HG03060 (cell line): ENCODE results near the gene BIRC2.

Experiments used
- ATAC-seq: cut with Tn5 transposase; IDR thresholded peaks from one replicate; pipeline ENCODE4 v1.9.1; 2021; ENCODE audit warnings: low read depth, moderate number of reproducible peaks; ENCODE audit not compliant: unreplicated experiment

BIRC2 gene

DNA sequence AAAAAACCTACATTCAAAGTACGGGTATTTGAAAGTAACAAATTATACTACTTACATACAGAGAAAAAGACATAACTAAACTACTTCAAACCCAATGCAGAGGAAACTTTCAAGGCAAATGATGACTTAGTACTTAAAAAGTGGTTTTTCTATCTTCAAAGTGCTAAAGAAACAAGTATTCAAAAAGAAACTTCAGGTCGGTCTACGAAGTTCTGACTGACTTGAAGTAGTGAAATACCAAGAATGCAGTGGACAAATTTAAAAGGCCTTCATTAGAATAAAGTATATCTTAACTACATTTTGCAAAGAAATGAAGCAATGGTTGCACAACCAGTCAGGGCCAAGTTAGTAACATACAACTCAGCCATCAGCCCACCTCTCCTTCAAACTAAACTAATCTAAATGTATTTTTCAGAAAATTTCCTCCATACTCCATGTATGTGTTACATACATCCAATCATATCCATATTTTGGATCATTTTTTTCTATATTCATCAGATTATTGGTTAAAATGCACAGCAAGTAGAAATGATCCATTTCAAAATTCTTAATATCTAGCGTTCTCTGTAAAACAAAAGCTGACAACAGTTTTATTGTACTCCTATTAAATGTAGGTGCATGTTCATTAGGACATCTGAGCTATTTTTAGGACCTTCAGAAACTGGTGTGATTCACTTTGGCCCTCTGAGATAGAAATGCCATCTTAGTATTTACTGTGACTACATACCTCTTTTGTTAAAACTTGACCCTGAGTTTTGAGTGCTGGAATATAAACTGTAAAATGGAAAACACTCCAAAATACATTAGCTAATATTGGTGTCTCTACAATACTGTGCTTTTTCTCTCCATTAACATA, 49.9 kb downstream of the BIRC2 start:
- ATAC-seq, result no peak

DNA sequence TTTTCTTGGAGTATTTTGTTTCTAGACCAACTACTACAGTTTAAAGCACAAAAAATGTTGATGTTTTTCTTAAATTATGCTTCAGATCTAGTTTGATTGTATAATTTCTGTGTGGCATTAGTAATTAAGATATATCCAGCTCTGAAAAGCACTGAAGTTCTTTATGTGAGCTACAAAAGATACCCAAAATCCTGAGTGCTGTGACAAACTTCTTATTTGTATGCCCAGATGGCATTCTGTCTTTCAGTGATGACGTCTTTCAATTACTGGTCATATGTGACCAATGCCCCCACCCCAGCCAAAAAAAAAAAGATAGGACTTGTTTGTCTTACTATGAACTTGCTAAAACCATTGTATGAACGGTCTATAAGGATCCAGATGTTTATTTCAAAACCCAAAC, 51.3 kb downstream of the BIRC2 start:
- ATAC-seq, result no peak

DNA sequence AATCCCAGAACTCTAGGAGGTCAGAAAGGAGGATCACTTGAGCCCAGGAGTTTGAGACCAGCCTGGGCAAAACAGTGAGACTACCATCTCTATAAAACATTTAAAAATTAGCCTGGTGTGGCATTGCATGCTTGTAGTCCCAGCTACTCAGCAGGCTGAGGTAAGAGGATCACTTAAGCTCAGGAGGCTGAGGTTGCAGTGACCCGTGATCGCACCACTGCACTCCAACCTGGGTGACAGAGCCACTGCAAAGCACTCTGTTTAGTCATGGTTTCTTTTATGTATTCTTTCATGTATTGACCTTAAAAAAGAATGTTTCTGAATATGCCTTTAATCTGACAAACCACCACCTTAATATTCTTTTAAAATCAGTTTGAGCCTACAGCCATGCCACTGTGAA, 52.2 kb downstream of the BIRC2 start:
- no peak for ATAC-seq

DNA sequence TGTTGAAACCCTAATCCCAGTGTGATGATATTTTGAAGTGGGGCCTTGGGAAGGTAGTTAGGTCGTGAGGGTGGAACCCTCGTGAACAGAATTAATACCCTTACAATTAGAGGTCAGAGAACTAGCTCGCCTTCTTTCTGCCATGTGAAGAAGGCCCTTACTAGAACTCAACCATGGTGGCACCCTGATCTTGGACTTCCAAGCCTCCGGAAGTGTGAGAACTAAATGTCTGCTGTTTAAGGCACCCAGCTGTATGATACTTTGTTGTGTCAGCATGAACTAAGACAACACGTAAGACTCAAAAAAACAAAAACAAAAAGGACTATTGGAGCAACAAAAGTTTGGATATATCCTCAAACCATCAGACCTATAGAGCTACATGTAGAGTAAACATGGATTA, 53.6 kb downstream of the BIRC2 start:
- no peak for ATAC-seq

DNA sequence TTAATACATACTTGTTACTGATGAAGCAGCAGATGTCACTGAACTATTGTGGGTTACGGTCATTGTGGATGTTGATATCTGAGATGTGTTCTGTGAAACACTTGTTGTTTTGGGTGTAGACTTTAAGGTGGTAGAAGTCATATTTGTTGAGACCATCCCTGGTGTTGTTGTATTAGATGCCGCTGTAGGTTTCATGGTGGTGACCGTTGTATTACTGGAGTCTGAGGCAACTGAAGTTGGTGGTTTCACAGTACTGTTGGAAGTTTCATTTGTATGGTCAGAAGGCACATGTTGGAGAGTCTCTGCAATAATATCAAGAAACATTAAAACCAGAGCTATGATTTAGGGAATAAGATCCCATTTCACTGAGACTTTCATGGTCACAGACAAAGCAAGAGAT, 54.9 kb downstream of the BIRC2 start:
- no peak for ATAC-seq

DNA sequence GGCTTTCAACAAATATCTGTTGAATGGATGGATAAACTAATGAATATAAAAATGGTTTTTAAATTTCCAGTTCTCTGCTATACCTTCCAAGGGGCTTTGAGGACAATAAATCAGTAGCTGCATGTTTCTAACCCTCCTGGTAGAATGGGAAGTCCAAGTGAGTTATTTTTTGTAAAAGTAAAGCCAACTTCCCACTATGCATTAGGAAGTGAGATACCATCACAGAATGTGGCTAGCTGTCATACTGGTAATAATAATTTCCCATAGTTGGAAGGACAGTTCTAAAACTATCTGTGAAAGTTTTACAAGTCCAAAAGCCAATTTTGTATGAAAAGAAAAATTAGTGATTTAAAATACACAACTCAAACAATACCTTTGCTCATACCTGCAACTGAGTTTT, 55.5 kb downstream of the BIRC2 start:
- no peak for ATAC-seq

DNA sequence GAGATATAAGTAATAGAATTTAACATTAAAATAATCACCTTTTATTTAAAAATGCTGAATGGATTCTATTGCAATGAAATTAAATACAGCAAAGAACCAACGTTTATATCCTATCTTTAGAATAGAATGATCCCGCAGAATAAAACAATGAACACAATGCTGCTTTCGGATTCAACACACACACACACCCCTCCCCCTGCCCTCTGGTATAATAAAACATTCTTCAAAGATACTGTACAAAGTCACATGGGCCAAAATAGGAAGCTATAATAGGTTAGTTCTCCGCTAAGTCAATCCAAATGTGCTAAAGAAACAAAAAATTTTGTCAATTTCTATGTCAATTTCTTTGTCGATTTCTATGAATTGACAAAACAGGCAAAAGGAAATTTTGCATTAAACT, 58.5 kb downstream of the BIRC2 start:
- no peak for ATAC-seq

DNA sequence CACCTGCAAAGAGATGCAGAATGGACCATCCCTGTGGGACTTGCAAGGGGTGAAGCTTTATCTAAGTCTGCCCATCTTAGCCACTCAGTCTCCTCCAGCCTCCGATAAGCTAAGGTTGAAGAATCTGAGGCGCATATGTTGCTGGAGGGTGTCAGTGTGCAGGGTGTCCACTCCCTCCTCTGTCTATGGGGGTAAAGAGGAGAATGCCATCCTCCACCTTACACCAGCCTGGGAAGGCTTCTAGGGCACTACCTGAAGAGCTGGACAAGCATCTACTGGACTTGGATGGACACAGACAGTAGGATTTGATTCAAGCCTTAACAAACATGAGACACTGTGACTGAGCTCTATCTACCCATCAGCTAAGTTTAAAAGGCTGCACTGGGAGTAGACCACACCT, 59.1 kb downstream of the BIRC2 start:
- ATAC-seq, result no peak

DNA sequence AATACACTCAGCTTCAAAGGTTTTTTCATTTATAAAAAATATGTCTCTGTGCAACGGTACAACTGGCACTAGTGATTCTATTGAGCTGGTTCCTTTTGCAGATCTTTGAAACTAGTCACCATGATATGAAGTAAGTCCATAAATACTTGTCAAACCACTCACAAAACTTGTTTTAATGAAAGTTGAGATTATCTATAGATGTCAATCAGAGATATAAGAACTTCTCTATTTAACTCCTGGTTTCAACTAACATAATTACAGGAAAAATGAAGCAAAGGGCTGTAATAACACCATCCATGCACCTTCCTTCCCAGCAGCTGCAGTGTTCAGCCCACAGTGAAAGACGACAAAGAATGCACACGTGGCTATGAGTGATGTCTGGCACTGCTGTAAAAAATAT, 60.9 kb downstream of the BIRC2 start:
- no peak for ATAC-seq

DNA sequence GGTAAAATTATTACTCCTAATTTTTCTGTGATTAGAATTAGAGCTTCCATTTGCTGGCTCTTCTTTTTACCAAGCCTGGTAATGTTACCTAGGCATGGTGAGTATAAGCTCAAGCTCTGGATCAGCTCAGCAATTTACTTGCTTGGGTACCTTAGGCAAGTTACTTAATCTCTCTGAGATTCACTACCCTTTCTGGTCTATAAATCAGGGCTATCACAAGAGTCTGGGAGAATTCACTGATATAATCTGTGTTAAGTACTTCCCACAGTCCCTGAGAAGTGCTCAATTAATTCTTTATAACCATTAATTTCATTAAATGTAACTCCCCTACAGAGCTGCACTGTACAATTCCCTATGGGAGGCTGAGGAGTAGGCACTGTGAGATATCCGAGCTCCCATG, 61.3 kb downstream of the BIRC2 start:
- ATAC-seq, result no peak

DNA sequence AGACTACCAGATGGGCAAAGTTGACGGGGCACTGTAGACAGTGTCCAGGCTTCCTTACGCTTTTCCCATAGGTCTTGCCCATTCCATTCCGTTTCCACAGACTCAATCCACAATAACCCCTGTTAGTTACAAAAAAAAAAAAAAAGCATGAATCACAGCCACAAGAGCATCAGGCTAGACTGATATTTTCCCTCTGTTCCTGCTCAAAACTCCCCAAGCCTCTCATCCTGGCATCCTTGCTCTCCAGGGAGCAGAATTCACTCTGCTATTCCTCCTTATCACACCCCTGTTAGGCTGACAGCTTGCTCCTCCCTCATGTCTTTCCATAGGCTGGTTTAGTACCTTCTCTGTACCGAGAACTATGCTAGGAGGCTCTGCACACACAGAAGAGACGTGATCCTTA, 63.4 kb downstream of the BIRC2 start:
- no peak for ATAC-seq

DNA sequence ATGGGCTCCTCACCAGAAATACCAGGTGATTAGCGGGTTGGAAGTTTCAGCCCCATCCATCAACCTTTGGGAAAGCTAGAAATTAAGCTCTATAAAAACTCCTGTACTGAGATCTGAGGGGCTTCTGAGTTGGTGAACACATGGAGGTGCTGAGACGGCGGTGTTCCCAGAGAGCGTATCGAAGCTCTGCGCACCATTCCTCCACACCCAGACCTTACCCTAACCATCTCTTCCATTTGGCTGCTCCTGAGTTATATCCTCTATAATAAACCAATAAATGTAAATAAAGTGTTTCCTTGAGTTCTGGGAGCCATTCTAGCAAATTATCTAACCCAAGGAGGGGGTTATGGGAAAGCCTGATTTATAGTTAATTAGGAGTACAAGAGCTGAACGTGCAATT, 64.1 kb downstream of the BIRC2 start:
- no peak for ATAC-seq

DNA sequence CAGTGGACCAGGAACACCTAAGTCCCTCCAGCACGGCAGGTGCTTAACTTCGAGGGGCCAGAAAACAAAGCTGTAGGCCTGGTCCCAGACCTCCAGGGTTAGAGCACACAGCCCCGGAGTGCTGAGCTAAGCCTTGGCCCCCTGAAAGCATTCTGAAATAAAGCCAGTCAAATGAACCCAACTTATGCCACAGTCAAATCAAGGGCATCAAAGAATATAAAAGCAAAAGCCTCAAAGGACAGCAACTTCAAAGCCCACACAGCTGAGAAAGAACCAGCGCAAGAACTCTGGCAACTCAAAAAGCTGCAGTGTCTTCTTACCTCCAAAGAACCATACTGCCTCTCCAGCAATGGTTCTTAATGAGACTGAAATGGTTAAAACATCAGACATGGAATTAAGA, 66.5 kb downstream of the BIRC2 start:
- ATAC-seq, result no peak

DNA sequence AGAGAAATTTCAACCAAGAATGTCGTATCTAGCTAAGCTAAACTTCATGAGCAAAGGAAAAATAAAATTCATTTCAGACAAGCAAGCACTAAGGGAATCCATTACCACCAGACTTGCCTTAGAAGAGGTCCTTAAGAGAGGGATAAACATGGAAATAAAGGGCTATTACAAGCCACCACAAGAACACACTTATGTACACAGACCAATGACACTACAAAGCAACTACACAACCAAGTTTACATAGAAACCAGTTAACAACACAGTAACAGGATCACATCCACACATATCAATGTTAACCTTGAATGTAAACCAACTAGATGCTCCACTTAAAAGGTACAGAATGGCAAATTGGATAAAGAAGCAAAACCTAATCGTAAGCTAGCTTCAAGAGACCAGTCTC, 67.5 kb downstream of the BIRC2 start:
- no peak for ATAC-seq

DNA sequence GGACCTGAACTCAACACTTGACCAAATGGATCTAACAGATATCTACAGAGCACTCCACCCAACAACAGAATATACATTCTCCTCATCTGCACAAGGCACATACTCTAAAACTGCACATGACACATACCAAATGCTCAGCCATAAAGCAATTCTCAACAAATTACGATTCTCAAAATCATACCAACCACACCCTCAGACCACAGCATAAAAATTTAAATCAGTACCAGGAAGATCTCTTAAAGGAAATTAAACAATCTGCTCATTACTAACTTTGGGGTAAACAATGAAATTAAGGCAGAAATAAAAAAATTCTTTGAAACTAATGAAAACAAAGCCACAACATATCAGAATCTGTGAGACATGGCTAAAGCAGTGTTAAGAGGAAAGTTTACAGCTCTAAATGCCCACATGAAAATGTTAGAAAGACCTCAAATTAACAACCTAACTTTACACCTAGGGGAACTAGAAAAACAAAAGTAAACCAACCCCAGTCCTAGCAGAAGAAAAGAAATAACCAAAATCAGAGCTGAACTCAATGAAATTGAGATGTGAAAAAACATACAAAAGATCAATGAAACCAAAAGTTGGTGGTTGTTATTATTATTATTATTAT, 68.4 kb downstream of the BIRC2 start:
- no peak for ATAC-seq

DNA sequence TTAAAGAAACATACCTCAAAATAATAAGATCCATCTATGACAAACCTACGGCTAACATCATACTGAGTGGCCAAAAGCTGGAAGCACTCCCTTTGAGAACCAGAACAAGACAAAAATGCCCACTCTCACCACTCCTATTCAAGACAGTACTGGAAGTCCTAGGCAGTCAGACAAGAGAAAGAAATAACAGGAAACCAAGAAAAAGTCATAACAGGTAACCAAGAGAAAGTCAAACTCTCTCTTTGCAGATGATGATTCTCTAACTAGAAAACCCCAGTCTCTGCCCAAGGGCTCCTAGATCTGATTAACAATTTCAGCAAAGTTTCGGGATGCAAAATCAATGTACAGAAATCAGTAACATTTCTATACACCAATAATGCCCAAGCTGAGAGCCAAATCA, 70.0 kb downstream of the BIRC2 start:
- ATAC-seq, result no peak

DNA sequence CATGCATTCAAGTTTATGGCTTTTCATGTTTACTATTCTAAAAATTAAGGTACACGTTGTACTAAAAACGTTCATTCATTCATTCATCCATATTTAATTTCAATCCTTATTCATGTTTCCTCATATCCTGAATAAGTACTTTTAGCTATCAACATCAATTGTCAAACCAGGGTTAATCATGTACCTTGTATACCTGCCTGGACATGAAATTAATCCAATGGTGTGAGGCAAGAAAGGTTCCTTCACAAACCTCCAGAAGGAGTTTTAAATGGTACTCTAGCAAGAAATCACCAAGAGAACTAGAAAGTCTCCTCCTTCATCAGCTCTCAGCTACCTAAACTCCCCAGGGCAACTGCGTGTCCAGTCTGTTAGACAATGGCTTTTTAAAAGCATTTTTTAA, 72.2 kb downstream of the BIRC2 start:
- no peak for ATAC-seq

DNA sequence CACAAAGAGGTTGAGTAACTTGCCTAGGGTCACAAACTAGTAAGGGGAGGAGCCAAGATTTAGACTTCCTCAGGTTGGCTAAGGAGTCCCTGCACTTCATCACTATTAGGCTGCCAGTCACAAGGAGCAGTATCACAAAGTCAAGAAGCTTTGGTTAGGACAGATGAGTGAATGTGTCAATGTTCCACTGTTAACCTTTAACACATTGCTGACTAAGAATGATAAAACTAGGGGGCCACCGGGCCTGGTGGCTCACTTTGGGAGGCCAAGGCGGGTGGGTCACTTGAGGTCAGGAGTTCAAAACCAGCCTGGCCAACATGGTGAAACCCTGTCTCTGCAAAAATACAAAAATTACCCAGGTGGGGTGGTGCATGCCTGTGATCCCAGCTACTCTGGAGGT, 73.5 kb downstream of the BIRC2 start:
- ATAC-seq, result peak; percentile 83

DNA sequence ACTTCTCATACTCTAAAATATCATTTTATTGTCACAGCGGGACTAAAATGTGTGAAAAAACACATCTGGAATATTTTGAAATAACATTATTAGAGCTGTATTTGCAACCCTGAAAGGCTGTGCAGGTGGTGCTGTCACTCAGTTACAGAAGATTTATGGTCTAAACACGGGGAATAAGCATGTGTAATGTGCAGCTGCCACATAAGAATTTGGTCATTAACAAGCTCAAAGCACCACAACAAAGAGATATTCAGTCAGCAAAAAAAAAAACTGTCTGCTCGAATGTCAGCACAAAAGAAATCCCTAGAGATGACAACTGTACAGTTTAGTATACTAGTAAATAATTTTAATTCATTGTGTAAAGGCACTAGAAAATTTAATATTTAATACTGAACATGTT, 74.2 kb downstream of the BIRC2 start:
- ATAC-seq, result no peak

DNA sequence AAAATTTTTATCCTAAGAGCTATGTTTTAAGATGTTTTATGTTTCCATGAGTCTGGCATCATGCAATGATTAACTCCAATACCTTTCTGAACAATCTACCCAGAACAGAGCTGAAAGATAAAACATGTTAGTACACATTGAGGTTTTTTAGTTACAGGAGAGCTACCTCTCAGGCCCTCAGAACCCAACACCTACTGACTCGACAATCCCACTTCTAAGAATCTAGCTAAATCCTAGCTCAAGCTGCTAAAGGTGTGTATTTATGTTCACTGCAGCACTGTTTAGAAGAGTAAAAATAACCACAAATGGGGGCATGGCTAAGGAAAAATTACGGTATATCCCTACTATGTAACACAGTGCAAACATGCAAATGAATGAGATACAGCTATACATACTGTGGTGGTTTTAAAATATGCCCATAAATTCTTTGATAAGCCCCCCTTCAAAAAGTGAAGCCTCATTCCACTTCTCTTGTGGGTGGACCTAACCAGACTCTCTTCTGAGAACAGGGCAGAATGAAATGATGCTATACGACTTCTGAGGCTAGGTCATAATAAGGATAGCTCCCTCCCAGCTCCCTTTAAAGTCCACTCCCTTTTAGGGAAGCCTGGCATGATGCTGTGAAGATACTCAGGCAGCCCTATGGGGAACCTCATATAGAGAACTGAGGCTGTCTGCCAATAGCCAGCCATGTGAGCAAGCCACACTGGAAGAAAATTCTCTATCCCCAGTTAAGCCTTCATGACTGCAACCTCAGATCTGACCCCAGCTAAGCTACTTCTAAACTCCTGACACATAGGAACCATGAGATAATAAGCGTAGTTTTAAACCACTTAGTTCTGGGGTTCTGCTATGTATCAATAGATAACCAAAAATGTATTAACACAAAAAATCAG, 76.1 kb downstream of the BIRC2 start:
- ATAC-seq, result no peak

DNA sequence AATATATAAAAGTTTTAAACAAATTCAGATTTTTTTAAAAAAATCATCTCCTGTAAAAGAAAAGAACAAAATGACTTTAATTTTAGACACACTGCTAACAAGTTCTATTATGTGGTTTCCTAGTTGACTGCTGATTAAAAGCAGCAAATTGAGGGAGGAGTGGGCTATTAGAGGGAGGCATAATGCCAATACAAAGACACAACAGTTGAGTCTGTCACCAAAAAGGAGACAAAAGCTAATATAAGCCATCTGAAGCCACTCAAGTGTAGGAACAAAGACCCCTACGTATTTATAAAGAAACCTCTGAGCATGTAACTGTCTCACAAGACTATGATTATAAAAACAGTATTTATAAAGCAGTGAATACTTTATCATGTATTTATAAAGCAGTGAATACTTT, 76.9 kb downstream of the BIRC2 start:
- ATAC-seq, result no peak
